ENCODE data around the gene SLC6A15. TPM values are rescaled to one million over a fixed set of nuclear protein-coding genes. Genes with fewer than 3 reads are reported as not detected.
A peak's percentile ranks its signal among the peaks of the same experiment; 100 is the strongest.

The SLC6A15 gene
- total RNA-seq, 1 donor, result not detected

- H3K79me2 ChIP-seq (ENCODE audit: insufficient read depth, low read length), result no peaks in the 10 kb centered on the region
- no peak overlapping the region for H2AFZ ChIP-seq (ENCODE audit: low read length)
- no peak for DNase-seq (ENCODE audit: insufficient read length, low spot score, missing footprints)
- TF ChIP-seq CTCF (IDR thresholded peaks at IDR 0.05; ENCODE audit: extremely low read depth, low read depth, low read length), result no peak
- no peak overlapping the region for H3K27ac ChIP-seq (ENCODE audit: low read depth, low read length)
- no peaks in the 10 kb centered on the region for H4K20me1 ChIP-seq (ENCODE audit: insufficient read depth, low read length)
- no peak overlapping the region for H3K4me2 ChIP-seq (ENCODE audit: insufficient read depth, low read length)
- H3K27me3 ChIP-seq (ENCODE audit: insufficient read depth, low read length), result no peaks in the 10 kb centered on the region
- no peaks in the 10 kb centered on the region for H3K36me3 ChIP-seq (ENCODE audit: insufficient read depth, low read length)
- no peak overlapping the region for H3K4me3 ChIP-seq (ENCODE audit: insufficient read depth, low read length)
- no peaks in the 10 kb centered on the region for H3K9me3 ChIP-seq (ENCODE audit: low read depth, low read length)
- H3K4me1 ChIP-seq (ENCODE audit: insufficient read depth, low read length), result no peaks in the 10 kb centered on the region
Observed at GRCh38 chr12:84843593-84844144, 68.9 kb downstream of the SLC6A15 start.

GRCh38 chr12:84842406-84843013 lies 70.1 kb downstream of the SLC6A15 start:
- no peaks in the 10 kb centered on the region for H3K9me3 ChIP-seq (ENCODE audit: low read depth, low read length)
- no peak overlapping the region for H3K4me3 ChIP-seq (ENCODE audit: insufficient read depth, low read length)
- H3K27ac ChIP-seq (ENCODE audit: low read depth, low read length), result no peak overlapping the region
- H3K4me1 ChIP-seq (ENCODE audit: insufficient read depth, low read length), result no peaks in the 10 kb centered on the region
- peak; percentile 65 for TF ChIP-seq CTCF (IDR thresholded peaks at IDR 0.05; ENCODE audit: extremely low read depth, low read depth, low read length)
- no peak overlapping the region for H2AFZ ChIP-seq (ENCODE audit: low read length)
- no peak overlapping the region for H3K4me2 ChIP-seq (ENCODE audit: insufficient read depth, low read length)
- no peaks in the 10 kb centered on the region for H3K27me3 ChIP-seq (ENCODE audit: insufficient read depth, low read length)
- H3K79me2 ChIP-seq (ENCODE audit: insufficient read depth, low read length), result no peaks in the 10 kb centered on the region
- H3K36me3 ChIP-seq (ENCODE audit: insufficient read depth, low read length), result no peaks in the 10 kb centered on the region
- no peaks in the 10 kb centered on the region for H4K20me1 ChIP-seq (ENCODE audit: insufficient read depth, low read length)
- DNase-seq (ENCODE audit: insufficient read length, low spot score, missing footprints), result no peak

- Histone ChIP-seq H2AFZ (ENCODE audit: low read length) (no peak overlapping the region), H4K20me1 (ENCODE audit: insufficient read depth, low read length) (no peaks in the 10 kb centered on the region), H3K4me1 (ENCODE audit: insufficient read depth, low read length) (no peaks in the 10 kb centered on the region), H3K36me3 (ENCODE audit: insufficient read depth, low read length) (no peaks in the 10 kb centered on the region), H3K79me2 (ENCODE audit: insufficient read depth, low read length) (no peaks in the 10 kb centered on the region), H3K27ac (ENCODE audit: low read depth, low read length) (no peak overlapping the region), H3K27me3 (ENCODE audit: insufficient read depth, low read length) (no peaks in the 10 kb centered on the region), H3K4me2 (ENCODE audit: insufficient read depth, low read length) (no peak overlapping the region), H3K9me3 (ENCODE audit: low read depth, low read length) (no peaks in the 10 kb centered on the region), H3K4me3 (ENCODE audit: insufficient read depth, low read length) (no peak overlapping the region)
- DNase-seq (ENCODE audit: insufficient read length, low spot score, missing footprints), result no peak
- no peak for TF ChIP-seq CTCF (IDR thresholded peaks at IDR 0.05; ENCODE audit: extremely low read depth, low read depth, low read length)
Observed at GRCh38 chr12:84841591-84841990, 71.0 kb downstream of the SLC6A15 start.

GRCh38 chr12:84840356-84840755 lies 72.2 kb downstream of the SLC6A15 start:
- Histone ChIP-seq H3K36me3 (ENCODE audit: insufficient read depth, low read length) (no peaks in the 10 kb centered on the region), H3K4me2 (ENCODE audit: insufficient read depth, low read length) (no peak overlapping the region), H3K4me1 (ENCODE audit: insufficient read depth, low read length) (no peaks in the 10 kb centered on the region), H3K4me3 (ENCODE audit: insufficient read depth, low read length) (no peak overlapping the region), H3K9me3 (ENCODE audit: low read depth, low read length) (no peaks in the 10 kb centered on the region), H3K27me3 (ENCODE audit: insufficient read depth, low read length) (no peaks in the 10 kb centered on the region), H2AFZ (ENCODE audit: low read length) (no peak overlapping the region), H3K27ac (ENCODE audit: low read depth, low read length) (no peak overlapping the region), H3K79me2 (ENCODE audit: insufficient read depth, low read length) (no peaks in the 10 kb centered on the region), H4K20me1 (ENCODE audit: insufficient read depth, low read length) (no peaks in the 10 kb centered on the region)
- DNase-seq (ENCODE audit: insufficient read length, low spot score, missing footprints), result no peak
- no peak for TF ChIP-seq CTCF (IDR thresholded peaks at IDR 0.05; ENCODE audit: extremely low read depth, low read depth, low read length)

Measured in osteoblast (primary cell).